GM18907 (cell line): ENCODE measurements around the gene PDCD1LG2.
"Not testable (repeated sequence)": the region's sequence is repeated elsewhere in the genome, so short reads cannot be mapped to it uniquely, and the experiment has no call there.

Source experiments
- ATAC-seq: cut with Tn5 transposase; IDR thresholded peaks from one replicate; pipeline ENCODE4 v1.9.1; 2021; ENCODE audit warnings: mild to moderate bottlenecking, moderate library complexity; ENCODE audit not compliant: unreplicated experiment

The PDCD1LG2 gene

DNA sequence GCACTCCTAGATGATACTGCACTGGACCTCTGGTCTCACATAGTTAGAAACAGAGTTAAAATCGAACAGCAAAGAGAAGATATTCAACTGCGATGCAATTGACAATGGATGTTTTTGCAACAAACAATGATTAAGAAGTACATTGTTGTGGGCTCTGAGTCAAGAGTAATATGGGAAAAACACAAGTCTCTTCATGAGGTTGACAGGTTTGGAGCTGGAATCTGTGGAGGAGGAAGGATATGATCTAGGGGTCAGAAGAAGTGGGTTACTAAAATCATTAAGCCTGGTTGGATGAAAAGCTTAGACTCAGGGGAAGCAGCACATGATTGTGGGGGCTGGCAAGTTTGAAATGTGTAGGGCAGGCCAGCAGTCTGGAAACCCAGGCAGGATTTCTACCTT, 53.1 kb downstream of the PDCD1LG2 start:
- ATAC-seq = no peak

DNA sequence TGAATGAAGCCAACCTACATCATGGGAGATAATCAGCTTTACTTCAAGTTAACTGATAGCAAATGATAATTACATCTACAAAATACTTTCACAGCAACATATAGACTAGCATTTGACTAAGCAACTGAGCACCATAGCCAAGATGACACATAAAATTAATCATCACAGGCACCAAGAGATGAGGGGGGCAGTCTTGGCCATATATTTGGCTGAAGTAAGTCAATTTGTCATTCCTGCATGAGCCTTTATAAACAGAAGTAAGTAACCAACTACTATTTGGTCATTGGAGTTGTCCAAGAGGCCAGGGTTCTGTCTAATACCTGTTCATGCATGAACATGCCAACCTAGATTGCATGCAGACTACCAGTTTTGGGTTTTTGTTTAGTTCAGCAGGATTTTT, 53.6 kb downstream of the PDCD1LG2 start:
- no peak for ATAC-seq

DNA sequence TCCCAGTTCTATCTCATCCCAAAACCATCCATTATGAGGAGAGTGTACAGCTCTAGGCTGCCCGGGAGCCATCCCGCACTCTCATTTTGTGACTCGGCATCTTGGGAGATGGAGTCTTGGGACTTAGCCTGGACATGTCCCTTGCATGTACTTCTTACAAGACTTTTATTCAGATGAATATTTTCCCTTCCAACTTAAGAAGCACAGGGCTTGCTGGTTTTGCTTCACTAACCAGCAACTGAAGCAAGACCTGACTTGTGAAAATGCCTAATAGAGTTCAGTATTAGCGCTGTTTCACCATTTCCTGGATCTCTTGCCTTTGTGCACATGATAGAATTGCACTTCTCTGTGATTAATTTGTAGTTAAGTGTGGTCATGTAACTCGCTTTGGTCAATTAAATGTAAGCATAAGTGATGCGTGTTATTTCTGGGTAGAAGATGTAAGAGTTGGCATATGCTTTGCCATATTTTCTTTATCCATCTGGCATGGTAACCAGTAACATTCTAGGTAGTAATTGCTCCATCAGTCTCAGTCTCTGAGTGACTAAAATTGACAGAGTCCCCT, 55.8 kb downstream of the PDCD1LG2 start:
- ATAC-seq = peak; percentile 75

DNA sequence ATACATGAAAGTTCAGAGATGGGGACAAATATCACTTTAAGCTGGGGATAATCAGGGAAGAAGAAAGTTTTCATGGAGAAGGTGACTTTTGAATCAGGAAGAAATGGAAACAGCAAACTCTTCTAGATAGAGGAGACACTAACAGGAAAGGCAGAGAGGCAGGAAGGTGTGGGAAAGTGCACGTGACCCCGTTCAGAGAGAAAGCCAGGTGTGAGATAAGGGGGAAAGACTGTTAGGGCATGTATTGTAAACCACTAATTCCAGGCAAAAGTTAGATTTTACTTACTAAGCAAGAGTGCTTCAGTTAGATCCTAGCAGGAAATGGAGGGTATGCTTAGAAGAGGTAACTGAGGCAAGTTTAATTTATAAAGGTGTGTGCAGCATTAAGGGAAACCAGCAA, 58.5 kb downstream of the PDCD1LG2 start:
- no peak for ATAC-seq

DNA sequence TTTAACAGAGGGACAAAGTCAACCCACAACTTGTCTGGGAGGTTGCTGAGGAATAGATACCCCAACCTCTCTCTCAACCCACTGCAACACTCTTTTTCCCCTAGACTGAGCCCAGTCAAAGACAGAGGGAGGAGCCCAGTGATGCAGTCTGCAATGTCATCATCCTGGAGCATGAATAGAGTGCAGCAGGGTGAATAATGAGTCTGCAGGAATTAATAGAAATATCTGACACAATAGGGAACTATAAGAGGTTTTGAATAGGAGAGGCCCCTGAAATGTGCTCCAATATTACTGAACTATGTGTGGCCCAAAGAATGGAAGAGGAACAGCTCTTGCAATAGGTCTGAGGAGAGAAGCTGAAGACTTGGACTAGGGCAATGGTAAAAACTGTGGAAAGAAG, 59.1 kb downstream of the PDCD1LG2 start:
- no peak for ATAC-seq

DNA sequence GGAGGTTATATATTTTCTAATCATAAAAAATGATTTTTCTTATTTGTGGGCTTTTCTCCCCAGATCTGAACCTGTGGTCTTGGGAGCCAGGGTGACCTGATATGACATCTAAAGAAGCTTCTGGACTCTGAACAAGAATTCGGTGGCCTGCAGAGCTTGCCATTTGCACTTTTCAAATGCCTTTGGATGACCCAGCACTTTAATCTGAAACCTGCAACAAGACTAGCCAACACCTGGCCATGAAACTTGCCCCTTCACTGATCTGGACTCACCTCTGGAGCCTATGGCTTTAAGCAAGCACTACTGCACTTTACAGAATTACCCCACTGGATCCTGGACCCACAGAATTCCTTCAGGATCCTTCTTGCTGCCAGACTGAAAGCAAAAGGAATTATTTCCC, 59.6 kb downstream of the PDCD1LG2 start:
- no peak for ATAC-seq

DNA sequence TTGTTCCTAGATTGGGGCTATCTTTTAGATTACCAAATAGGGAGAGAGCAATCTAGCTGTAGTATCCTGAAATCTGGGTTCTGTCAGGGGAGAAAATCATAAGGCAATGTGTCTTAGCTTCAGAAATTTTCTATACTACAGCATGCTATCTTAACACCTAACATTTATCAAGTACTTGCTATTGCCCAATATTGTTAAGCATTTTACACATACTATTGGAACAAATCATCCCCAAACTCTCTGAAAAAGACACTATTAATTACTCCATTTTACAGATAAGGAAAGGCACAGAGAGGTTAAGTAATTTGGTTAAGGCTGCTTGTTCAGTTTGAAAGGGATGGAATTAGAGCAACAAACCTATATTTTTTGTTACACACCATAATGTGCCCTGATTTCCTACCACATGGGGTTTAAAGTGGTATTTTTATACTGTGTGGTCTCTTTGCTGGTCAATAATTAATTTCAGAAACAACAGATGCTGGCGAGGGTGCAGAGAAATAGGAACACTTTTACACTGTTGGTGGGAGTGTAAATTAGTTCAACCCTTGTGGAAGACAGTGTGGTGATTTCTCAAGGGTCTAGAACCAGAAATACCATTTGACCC, 61.4 kb downstream of the PDCD1LG2 start:
- no peak for ATAC-seq

DNA sequence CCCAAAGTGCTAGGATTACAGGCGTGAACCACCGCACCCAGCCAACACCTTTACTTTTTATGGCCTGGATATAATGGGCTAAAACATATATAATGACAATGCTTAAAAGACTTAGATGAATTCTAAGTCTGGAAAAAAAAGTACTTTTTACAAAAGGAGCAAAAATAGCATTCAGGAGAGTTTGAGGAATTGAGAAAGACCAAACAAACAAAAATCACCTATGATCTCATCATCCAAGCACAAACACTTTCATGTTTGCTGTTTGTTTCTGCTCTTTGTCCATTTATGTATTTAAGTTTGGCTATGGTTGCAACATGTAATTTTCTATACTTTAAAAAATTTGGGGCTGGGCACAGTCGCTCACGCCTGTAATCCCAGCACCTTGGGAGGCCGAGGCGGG, 63.8 kb downstream of the PDCD1LG2 start:
- no peak for ATAC-seq

DNA sequence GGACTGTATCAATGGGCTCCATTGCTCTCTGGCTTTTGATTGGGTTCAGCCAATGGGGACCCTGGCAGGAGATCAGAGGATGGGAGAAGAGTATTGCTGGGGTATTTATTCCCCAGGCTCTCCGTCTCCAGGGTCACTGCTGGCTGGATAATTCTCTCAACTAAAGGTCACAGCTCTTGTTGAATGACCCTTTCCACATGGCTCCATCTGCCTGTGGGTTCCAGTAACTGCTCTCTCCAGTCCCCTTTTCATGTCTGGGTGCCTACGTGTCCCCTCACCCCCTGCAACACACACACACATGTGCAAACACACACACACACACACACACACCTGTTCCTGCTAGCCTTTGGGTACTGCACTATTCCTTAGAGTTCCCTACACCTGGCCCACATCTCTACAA, 64.7 kb downstream of the PDCD1LG2 start:
- ATAC-seq = no peak

DNA sequence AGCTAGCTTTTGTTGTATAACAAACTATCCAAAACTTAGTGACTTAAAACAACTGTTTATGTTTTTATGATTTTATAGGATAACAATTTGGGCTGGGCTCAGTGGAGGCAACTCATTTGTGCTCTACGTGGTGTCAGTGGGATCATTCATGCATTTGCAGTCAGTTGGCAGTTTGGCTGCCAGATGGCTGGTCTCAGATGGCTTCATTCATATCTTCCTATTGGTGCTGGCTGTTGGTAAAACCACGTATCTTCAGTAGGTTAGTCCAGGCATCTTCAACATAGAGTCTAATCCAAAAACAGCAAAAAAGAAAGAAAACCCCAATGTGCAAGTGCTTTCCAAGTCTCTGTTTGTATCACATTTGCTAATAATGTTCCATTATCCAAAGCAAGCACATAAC, 66.9 kb downstream of the PDCD1LG2 start:
- no peak for ATAC-seq

DNA sequence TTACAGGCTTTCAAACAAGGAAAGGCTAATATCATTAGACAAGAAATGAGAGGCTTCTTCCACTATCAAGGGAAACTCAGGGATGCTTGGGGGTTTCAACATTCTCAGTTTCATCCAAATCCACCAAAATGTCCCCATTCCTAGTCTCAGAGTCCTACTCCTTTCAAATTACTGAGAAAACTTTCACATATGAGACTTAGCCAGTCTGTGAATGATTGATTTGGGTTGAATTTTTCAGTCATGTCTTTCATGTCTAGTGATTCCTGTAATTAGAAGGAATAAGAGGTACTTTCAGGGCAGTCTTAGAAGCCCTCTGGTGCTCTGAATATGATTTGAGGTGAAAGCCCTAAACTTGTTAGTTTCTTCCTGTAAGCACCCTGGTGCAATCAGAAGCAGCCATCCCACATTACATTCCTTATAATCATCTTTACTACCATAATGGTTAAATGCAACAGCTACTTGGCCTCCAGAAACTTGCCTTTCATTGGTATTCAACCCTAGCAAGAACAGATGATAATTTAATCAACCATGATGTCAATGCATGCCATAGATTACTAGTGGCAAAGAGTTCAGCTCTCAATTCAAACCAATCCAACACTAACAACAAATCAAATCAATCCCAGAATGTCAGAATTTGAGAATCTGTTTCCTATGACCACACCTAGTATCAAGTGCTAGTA, 67.8 kb downstream of the PDCD1LG2 start:
- peak; percentile 35 for ATAC-seq

DNA sequence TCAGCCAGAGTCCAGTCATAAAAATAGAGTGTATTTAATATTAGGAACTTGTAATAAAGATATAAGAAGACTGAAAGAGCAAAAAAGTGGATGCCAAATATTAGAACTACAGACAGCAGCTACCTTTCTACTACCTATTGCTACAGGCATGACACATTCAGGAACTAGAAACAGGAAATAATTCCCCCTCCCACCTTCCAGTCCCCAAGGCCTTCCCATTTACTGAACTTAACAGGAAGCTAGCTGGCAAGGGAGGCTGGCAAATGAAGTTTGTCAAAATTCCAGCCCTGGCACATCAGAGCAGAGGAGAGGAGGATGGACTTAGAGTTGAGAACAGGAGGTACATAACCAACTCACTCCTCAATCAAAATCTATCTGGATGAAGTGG, 68.4 kb downstream of the PDCD1LG2 start:
- ATAC-seq = no peak

DNA sequence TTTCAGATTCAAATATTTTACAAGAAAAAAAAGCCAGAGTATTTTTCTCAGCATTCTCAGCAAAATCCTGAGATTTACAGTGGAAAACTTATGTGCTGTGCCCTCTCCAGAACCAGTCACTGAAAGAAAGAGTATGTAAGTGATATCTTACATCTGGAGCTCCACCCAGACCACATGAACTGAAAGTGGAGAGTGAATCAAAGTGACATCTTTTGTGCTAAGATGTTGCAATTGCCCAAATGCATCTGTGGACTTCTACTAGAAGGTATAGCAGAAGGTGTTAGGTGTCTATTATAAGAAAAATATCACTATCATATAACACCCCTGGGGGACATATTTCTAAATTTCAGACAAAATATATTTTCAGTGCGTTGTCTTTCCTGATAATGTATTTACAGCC, 69.5 kb downstream of the PDCD1LG2 start:
- no peak for ATAC-seq

DNA sequence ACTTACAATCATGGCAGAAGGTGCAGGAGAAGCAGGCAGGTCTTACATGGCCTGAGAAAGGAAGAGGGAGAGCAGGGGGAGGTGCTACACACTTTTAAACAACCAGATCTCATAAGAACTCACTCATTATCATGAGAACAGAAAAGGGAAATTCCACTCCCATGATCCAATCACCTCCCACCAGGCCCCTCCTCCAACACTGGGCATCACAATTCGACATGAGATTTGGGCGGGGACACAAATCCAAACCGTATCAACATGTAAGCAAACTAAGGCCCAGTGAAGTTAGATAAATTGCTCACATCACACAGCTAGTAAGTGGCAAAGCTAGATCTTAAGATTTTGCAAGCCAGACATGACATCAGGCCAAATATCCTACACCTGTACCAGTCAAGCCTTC, 70.3 kb downstream of the PDCD1LG2 start:
- no peak for ATAC-seq

DNA sequence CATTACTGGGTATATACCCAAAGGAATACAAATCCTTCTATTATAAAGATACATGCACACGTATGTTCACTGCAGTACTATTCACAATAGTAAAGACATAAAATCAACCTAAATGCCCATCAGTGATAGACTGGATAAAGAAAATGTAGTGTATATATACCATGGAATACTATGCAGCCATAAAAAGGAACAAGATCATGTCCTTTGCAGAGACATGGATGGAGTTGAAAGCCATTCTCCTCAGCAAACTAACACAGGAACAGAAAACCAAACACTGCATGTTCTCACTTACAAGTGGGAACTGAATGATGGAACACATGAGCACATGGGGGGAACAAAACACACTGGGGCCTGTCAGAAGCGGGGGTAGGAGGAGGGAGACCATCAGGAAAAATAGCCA, 71.4 kb downstream of the PDCD1LG2 start:
- ATAC-seq = not testable (repeated sequence)

DNA sequence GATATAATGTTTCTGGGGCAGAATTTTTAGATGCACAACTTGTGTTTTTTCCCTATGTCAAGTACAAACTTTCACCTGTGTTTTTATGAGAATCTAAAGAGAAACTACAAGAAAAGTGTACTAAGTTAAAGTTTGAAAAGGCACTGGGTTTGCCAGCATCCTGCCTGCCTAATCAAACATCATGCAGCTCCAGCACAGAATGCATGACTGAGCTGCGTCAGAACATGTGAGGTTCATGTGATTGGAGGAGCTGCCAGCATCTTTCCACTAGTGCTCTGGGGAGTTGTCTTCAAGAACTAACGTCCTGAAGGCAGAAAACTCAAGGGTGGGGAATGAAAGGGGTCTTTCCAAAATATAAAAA, 72.5 kb downstream of the PDCD1LG2 start:
- ATAC-seq = peak; percentile 65

DNA sequence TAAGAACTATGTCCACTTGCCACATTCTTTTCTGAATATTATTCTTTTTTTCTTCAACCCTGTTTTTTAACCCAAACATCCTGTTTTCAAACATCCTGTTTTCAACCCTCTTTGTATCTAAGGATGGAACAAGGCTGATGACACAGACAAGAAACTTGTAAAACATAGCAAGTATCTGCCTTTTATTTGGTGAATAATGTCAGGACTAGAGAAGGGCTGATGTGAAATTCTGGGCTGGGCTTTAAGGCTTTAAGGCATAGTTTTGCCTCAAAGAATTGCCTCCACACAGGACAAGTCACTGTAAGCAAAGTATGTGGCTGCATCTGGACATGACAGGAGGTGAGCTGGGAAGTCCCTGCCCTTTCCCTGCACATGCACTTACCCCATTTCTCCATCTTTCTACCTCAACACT, 76.1 kb downstream of the PDCD1LG2 start:
- ATAC-seq = peak; percentile 36

DNA sequence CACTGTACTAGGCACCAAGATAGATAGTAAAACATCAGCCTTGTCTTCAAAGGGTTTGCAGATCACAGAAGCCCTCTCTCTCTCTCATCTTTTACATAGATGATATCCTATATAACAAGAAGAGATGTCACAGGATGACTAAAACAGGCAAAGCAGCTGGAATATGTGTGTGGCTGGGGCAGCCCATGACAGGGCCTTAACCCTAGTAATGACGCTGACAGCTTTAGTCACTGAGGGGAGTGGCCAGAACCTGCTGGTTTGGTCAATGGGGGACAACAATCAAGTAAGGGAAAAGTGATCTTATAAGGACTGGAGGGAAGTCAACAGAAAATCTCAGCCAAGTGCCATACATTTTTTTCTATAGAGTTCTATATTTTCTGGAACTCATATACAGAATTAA, 76.7 kb downstream of the PDCD1LG2 start:
- no peak for ATAC-seq

DNA sequence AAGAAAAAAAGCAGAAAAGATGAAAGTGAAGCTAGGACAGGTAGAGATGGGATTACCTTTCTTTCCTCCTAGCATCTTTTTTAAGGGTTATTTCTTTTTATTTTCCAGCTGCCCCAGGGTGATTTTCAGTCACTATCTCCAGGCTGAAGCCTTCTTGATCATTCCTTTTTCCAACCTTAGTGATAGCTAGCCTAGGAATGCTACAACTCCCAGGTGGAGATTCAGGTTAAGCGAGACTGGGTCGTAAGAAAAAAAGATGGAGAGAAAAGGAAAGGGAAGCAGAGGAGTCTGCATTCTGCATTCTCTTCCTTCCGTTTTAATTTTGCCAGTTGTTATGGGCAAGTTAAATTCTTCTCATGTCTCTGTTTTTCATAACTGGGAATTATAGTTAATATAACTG, 81.9 kb downstream of the PDCD1LG2 start:
- ATAC-seq = no peak

DNA sequence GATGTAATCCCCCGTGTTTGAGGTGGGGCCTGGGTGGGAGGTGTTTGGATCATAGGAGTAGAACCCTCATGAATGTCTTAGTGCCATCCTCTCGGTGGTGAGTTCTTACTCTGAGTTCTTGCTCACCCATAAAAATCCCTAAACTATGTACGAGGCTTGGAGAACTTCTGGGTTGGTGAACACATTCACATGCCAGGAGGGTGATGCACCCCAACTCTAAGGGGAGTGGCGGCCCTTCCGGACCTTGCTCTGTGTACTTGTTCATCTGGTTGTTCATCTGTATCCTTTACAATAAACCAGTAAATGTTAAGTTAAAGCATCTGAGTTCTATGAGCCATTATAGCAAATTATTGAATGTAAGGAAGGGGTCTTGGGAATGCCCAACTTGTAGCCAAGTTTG, 82.6 kb downstream of the PDCD1LG2 start:
- ATAC-seq = no peak

DNA sequence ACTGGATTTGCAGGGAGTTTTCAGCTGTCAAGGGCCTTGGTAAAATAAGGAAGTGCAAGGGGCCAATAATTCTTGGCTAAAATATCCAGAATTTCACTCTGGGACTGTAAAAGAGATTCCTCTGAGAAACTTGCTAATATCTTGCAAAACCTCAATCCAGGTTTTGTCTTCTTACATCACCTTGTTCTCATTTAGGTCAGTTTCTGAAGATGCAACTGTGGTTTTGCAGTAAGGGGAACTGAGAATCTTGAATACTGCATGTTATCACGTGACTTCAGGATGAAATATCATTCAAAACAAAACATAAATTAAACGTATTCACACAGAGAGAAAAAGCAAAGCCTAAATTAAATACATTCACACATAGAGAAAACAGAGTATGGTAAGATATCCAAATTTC, 83.6 kb downstream of the PDCD1LG2 start:
- ATAC-seq = peak; percentile 56

DNA sequence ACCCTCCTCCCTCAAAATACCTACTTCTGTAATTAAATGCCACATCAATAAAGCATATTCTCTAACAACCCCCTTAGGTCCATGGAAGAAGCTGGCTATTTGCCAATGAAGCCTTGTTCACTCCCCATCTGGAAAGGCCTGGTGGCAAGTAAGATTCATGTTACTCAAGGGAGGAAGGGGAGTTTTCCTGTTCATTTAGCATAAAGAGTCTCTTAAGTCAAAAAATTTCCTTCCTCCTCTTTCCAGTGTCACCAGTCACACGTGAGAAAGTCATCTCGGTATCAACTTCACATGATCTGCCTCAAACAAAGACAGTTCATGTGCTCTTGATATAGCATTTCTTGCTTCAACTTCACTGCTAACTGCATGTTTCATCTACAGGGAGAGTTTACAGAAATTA, 85.8 kb downstream of the PDCD1LG2 start:
- no peak for ATAC-seq
